Karpas-422 (cell line): ENCODE data around the gene GPC5. TPM values are rescaled to one million over a fixed set of nuclear protein-coding genes. Genes with fewer than 3 reads are reported as not detected.
"Not testable (repeated sequence)": the region's sequence is repeated elsewhere in the genome, so short reads cannot be mapped to it uniquely, and the experiment has no call there.

ENCODE experiments used
- DNase-seq: peaks from one replicate; pipeline ENCODE4 v3.0.0-alpha.2; 2015
- H2AFZ ChIP-seq: fragments of 200-600 bp; sonication (generic); 2 replicates; pipeline ENCODE4 v1.6.1; 2014; ENCODE audit warnings: antibody characterized with exemption, low read length, mixed read lengths
- H3K27ac ChIP-seq: fragments of 200-600 bp; sonication (generic); 2 replicates; pipeline ENCODE4 v1.5.1; 2014; ENCODE audit warnings: mild to moderate bottlenecking, low read length, moderate library complexity
- H3K27me3 ChIP-seq: fragments of 200-600 bp; sonication (generic); 2 replicates; pipeline ENCODE4 v1.6.1; 2014; ENCODE audit warnings: low read length, mixed read lengths
- H3K36me3 ChIP-seq: fragments of 200-600 bp; sonication (generic); 2 replicates; pipeline ENCODE4 v1.6.1; 2014; ENCODE audit warnings: low read length, mixed read lengths; ENCODE audit not compliant: insufficient read depth
- H3K4me1 ChIP-seq: fragments of 200-600 bp; sonication (generic); 2 replicates; pipeline ENCODE4 v1.6.1; 2014; ENCODE audit warnings: mild to moderate bottlenecking, low read length, mixed read lengths
- H3K4me2 ChIP-seq: fragments of 200-600 bp; sonication (generic); 2 replicates; pipeline ENCODE4 v1.6.1; 2014; ENCODE audit warnings: low read length, low read depth, mild to moderate bottlenecking; ENCODE audit not compliant: poor library complexity, severe bottlenecking
- H3K4me3 ChIP-seq: fragments of 200-600 bp; sonication (generic); 2 replicates; pipeline ENCODE4 v1.5.1; 2014; ENCODE audit warnings: mild to moderate bottlenecking, antibody characterized with exemption, low read length, mixed read lengths
- H3K79me2 ChIP-seq: fragments of 200-600 bp; sonication (generic); 2 replicates; pipeline ENCODE4 v1.6.1; 2014; ENCODE audit warnings: mild to moderate bottlenecking, low read length, mixed read lengths
- H3K9ac ChIP-seq: fragments of 200-600 bp; sonication (generic); 2 replicates; pipeline ENCODE4 v1.6.0; 2014; ENCODE audit warnings: low read length
- H3K9me2 ChIP-seq: fragments of 200-600 bp; sonication (generic), shearing (Covaris generic); replicated peaks from 2 replicates; pipeline ENCODE4 v1.6.0; 2014; ENCODE audit warnings: mild to moderate bottlenecking, low read length, moderate library complexity; ENCODE audit not compliant: insufficient read depth
- H3K9me3 ChIP-seq: fragments of 300-700, 200-600 bp; sonication (generic); 2 replicates; pipeline ENCODE4 v1.6.1; 2014; ENCODE audit warnings: low read length, mixed read lengths
- H4K20me1 ChIP-seq: fragments of 200-600 bp; sonication (generic); 2 replicates; pipeline ENCODE4 v1.6.1; 2014; ENCODE audit warnings: mild to moderate bottlenecking, antibody characterized with exemption, low read length, low read depth; ENCODE audit not compliant: insufficient read depth
- total RNA-seq: library from RNA; depleted of rRNA; stranded (reverse); fragments of >200 nt; shearing (Covaris generic); gene quantifications from 2 replicates; pipeline ENCODE4 v1.2.3, GENCODE V29; 2014; ENCODE audit warnings: low replicate concordance

The GPC5 gene
- total RNA-seq, 1 experiment from 2014 or later = not detected

DNA sequence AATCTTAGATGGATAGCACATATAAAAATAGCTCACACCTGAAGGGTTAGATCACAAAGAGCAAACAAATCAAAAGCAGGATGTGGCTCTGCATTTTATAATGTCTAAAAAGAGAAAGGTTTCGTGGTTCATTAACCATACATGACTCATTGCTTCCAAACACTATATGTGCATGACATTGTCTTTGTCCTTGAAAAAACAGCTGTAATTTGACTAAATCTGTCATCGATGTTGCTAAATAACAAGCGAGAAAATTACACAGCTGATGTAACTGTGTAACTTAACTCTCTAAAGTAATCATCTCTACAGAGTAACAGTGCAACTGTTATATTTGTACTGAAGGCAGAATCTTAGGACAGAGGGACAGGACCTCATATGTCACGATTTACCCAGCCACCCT is 1445.1 kb downstream of the GPC5 start:
- Histone ChIP-seq H3K4me1 (no peaks in the 10 kb centered on the region), H3K9ac (no peak overlapping the region), H3K9me2 (no peaks in the 10 kb centered on the region), H3K9me3 (peaks cover 28% of the 10 kb centered on the region; the same call in 1 of the 2 replicates), H3K79me2 (no peaks in the 10 kb centered on the region), H3K4me2 (no peak overlapping the region), H4K20me1 (no peaks in the 10 kb centered on the region), H3K36me3 (no peaks in the 10 kb centered on the region), H3K27me3 (no peaks in the 10 kb centered on the region), H2AFZ (no peak overlapping the region), H3K4me3 (no peak overlapping the region), H3K27ac (no peak overlapping the region)
- DNase-seq = no peak

DNA sequence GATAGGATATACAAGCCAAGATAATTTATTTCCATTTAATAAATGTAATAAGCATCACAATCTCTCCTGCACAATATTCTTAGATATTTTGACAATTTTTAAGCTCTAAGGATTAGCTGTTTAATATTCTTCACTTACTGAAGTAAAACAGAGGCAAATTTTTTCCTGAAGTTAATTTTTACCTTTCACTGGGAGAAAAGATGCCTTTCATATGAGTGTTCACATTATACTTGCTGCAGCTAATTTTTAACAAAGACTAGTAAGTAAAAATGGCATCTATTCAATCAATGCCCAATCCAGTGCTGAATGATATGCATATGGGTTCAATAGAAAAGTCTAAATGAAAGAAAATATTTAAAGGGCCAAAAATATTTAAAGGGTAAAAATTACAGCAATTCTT is 1451.0 kb downstream of the GPC5 start:
- H3K27ac ChIP-seq = no peak overlapping the region
- H3K9ac ChIP-seq = no peak overlapping the region
- H3K4me2 ChIP-seq = no peak overlapping the region
- H3K9me2 ChIP-seq = no peaks in the 10 kb centered on the region
- DNase-seq = no peak
- peaks cover 40% of the 10 kb centered on the region for H3K9me3 ChIP-seq
- no peaks in the 10 kb centered on the region for H3K79me2 ChIP-seq
- H4K20me1 ChIP-seq = no peaks in the 10 kb centered on the region
- no peak overlapping the region for H3K4me3 ChIP-seq
- no peaks in the 10 kb centered on the region for H3K4me1 ChIP-seq
- no peaks in the 10 kb centered on the region for H3K36me3 ChIP-seq
- H3K27me3 ChIP-seq = no peaks in the 10 kb centered on the region
- H2AFZ ChIP-seq = no peak overlapping the region

GRCh38 chr13:92864584-92865284 is 1466.3 kb downstream of the GPC5 start:
- Histone ChIP-seq H4K20me1 (no peaks in the 10 kb centered on the region), H3K4me2 (no peak overlapping the region), H3K4me3 (no peak overlapping the region), H3K27ac (no peak overlapping the region), H3K27me3 (no peaks in the 10 kb centered on the region), H2AFZ (no peak overlapping the region), H3K79me2 (no peaks in the 10 kb centered on the region), H3K4me1 (no peaks in the 10 kb centered on the region), H3K36me3 (no peaks in the 10 kb centered on the region), H3K9ac (no peak overlapping the region), H3K9me2 (no peaks in the 10 kb centered on the region), H3K9me3 (peaks cover 40% of the 10 kb centered on the region)
- DNase-seq = no peak

GRCh38 chr13:92873029-92873428 is 1474.6 kb downstream of the GPC5 start:
- Histone ChIP-seq H3K4me3 (no peak overlapping the region), H3K9me2 (no peaks in the 10 kb centered on the region)
- DNase-seq = no peak

GRCh38 chr13:92886535-92887077 is 1488.2 kb downstream of the GPC5 start:
- Histone ChIP-seq H3K9ac (no peak overlapping the region), H3K79me2 (no peaks in the 10 kb centered on the region), H3K9me2 (no peaks in the 10 kb centered on the region), H3K4me3 (no peak overlapping the region), H2AFZ (no peak overlapping the region), H3K4me2 (no peak overlapping the region), H4K20me1 (no peaks in the 10 kb centered on the region), H3K4me1 (no peaks in the 10 kb centered on the region), H3K27ac (no peak overlapping the region), H3K36me3 (no peaks in the 10 kb centered on the region), H3K27me3 (no peaks in the 10 kb centered on the region), H3K9me3 (peaks cover 27% of the 10 kb centered on the region)
- DNase-seq = no peak

More at GRCh38 chr13:92873029-92873428, 1474.6 kb downstream of the GPC5 start:
- H3K27ac ChIP-seq = no peak overlapping the region
- no peak overlapping the region for H3K4me2 ChIP-seq
- H3K27me3 ChIP-seq = no peaks in the 10 kb centered on the region
- no peak overlapping the region for H2AFZ ChIP-seq
- no peak overlapping the region for H3K9ac ChIP-seq
- no peaks in the 10 kb centered on the region for H4K20me1 ChIP-seq
- no peaks in the 10 kb centered on the region for H3K4me1 ChIP-seq
- peaks cover 35% of the 10 kb centered on the region for H3K9me3 ChIP-seq
- H3K36me3 ChIP-seq = no peaks in the 10 kb centered on the region
- H3K79me2 ChIP-seq = no peaks in the 10 kb centered on the region

DNA sequence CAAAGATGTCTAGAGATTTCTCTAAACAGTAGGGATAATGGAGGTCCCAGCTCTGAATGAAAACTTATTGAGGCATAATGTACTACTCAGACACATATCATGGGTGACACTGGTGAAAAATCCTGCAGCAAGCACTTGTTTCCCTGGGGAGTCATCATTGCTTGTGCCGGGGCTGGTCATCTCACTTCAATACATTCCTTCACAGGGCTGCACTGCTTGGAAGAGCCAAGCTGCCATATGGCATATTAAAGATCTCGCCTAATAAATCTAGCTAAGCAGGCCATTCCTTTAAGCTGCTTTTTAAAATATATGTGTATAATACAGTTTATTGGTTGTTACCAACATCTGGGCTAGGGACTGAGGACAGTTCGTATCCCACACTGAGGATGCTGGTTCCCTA is 1496.0 kb downstream of the GPC5 start:
- Histone ChIP-seq H3K79me2 (no peaks in the 10 kb centered on the region), H4K20me1 (no peaks in the 10 kb centered on the region), H3K4me3 (no peak overlapping the region), H2AFZ (no peak overlapping the region), H3K27me3 (no peaks in the 10 kb centered on the region), H3K4me2 (no peak overlapping the region), H3K4me1 (no peaks in the 10 kb centered on the region), H3K9ac (no peak overlapping the region), H3K9me2 (no peaks in the 10 kb centered on the region), H3K27ac (no peak overlapping the region), H3K9me3 (peaks cover 20% of the 10 kb centered on the region), H3K36me3 (no peaks in the 10 kb centered on the region)
- DNase-seq = no peak

DNA sequence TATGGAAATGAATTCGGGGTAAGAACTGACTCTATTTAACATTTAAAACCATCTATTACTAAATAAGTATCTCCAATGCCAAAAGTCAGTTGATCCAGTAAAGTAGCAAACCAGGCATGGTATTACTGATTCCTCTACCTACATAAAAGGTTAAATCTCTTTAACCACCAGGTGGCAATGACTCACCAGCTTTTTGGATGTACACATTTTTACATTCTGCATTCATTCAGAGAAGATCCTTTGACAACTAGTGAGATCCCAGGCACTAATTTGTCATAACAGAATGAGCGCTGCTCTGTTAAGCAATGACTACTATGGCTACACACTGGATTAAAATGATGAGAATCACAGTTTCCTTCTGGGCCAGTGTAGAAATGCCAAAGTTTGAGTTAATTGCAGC is 1498.4 kb downstream of the GPC5 start:
- Histone ChIP-seq H3K4me3 (no peak overlapping the region), H3K4me2 (no peak overlapping the region), H4K20me1 (no peaks in the 10 kb centered on the region), H3K27me3 (no peaks in the 10 kb centered on the region), H3K79me2 (no peaks in the 10 kb centered on the region), H2AFZ (no peak overlapping the region), H3K9me2 (no peaks in the 10 kb centered on the region), H3K9me3 (peaks cover 33% of the 10 kb centered on the region), H3K9ac (no peak overlapping the region), H3K4me1 (no peaks in the 10 kb centered on the region), H3K36me3 (no peaks in the 10 kb centered on the region), H3K27ac (no peak overlapping the region)
- DNase-seq = peak; percentile 41

DNA sequence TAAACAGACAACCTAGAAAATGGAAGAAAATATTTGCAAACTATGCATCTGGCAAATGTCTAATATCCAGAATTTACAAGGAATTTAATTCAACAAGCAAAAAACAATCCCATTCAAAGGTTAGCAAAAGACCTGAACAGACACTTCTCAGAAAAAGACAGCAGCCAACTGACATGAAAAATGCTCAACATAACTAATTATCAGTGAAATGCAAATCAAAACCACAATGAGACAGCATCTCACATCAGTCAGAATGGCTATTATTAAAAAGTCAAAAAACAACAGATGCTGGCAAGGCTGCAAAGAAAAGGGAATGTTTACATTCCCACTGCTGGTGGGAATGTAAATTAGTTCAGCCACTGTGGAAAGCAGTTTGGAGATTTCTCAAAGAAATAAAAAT is 1500.5 kb downstream of the GPC5 start:
- H3K27me3 ChIP-seq, H3K27ac ChIP-seq, H3K36me3 ChIP-seq, H3K9ac ChIP-seq, DNase-seq, H3K9me2 ChIP-seq, H3K79me2 ChIP-seq, H3K4me1 ChIP-seq, H2AFZ ChIP-seq, H4K20me1 ChIP-seq, H3K4me3 ChIP-seq, H3K4me2 ChIP-seq: not testable (repeated sequence)
- H3K9me3 ChIP-seq = peaks cover 31% of the 10 kb centered on the region
